HS-27A (cell line): ENCODE results near the gene THSD4.

Experiments used
- DNase-seq: peaks from one replicate; pipeline ENCODE4 v3.0.0-alpha.2; 2012; ENCODE audit warnings: low read depth, missing footprints

The THSD4 gene

DNA sequence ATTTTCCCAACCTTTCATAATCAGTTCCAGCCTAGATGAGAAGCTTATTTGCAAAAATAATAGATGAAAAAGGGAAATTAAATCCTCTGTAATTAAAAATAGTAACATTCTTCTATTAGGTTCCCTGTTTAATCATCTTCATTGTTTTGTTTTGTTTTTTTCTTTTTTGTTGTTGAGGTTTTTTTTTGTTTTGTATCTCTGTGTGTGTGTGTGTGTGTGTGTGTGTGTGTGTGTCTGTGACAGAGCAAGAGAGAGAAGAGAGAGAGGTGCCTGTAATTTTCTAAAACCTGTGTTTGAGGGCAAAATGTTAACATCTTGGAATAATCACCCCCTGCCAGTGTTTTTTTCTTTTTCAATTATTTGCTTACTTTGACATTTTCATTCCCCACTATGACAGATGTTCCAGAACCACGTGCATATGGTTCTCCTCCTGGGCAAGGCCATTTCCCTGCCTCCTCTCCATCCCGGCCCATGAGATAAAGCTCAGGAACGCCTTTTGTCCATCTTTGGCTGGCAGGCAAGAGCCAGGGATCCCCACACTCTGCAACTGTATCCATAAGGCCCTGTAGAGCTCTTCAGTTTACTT, 573.3 kb downstream of the THSD4 start:
- DNase-seq = no peak

DNA sequence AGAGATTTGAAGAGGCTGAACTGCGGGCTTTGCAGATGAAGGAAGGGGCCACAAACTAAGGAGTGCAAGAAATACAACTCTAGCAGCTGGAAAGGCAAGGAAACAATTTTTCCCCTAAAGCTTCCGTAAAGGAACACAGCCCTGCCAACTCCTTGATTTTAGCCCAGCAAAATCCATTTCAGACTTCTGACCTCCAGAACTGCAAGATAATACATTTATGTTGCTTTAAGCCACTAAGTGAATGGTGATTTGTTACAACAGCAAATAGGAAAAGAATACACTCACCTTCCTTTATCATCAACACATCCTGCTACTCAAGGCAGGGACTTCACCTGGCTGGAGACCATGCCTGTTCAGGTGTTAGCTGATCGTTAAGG, 575.8 kb downstream of the THSD4 start:
- DNase-seq = no peak

DNA sequence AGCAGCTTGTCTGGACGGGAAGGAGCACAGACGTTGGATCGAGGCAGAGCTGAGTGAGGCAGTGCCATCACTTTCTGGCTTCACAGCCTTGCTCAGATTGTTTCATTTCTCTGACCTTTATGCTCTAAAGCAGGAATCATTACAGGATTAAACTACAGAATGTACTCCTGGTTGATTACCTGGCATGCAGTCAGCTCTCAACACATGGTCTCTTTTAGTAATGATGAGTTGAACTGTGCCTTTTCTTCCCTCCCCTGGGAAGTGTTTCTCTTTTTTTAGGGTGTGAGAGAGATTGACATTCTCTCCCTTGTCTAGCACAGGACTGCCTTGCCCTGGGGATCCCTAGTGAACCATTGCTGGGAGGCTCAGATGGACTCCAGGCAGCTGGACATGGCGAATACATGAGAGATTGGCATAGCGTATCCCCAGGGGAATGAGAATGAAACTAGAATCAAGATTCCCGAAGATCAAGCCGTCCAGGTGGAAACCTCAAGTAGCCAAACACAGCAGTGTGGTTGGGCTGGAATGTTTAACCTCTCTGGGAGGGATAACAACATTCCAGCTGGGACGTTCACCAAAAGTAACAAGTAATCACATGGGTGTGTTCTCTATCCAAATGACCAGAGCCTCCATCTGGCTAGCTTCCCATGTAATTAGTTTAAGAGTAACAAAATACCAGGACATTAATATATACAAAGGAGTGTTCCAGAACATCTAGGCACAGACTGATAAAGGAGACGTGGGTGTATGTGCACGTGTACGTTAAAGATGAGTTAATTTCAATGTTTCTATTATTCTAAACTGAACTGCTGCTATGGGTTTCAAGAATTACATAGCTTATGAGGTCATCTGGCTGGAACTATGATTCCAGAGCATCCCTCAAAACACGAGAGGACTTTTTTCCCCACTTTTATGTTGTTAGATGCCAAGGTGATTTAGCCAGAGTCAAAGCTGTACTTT, 576.5 kb downstream of the THSD4 start:
- DNase-seq = peak; percentile 81

DNA sequence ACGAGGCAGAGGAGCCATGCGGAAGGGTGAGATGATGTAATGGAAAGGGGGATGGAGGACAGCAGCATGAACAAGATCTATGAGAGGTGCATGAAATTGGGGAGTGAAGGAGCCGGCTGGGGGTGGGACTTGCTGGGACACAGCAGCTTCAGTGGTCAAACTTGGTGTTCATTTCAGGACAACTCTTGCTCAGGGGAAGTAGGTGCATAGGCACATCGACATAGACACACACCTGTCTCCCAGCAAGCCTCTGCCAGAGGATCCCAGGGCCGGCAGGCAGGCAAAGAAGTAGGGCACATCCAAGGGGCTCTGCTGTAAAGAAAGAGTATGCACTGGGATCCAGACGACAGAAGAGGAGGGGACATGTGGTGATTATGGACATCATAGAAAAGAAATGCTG, 582.0 kb downstream of the THSD4 start:
- no peak for DNase-seq

DNA sequence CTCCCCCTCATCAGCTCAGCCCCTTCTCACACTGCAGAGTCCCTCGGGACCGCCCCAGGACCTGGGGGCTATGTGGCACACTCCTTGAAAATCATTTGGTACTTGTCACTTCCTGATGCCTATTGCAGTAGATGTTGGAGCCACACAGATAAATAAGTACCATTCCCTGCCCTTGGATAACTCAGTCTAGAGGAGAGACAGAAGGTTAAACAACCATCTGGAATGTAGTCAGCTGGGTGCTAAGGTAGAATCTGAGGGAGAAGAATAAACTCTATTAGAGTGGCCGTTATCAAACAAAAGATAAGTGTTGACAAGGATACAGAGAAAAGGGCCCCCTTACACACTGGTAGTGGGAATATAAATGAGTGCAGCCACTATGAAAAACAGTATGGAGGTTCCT, 582.8 kb downstream of the THSD4 start:
- no peak for DNase-seq

DNA sequence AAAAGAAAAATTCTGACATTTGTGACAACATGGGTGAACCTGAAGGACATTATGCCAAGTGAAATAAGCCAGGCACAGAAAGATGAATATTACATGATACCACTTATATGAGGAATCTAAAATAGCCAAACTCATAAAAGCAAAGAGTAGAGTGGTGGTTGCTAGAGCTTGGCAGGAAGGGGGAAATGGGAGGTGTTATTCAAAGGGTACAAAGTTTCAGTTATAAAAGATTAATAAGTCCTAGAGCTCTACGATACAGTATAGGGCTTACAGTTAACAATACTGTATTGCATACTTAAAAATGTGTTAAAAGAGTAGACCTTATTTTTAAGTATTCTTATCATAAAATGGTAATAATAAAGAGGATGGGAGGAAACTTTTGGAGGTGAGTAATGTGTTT, 583.5 kb downstream of the THSD4 start:
- no peak for DNase-seq

DNA sequence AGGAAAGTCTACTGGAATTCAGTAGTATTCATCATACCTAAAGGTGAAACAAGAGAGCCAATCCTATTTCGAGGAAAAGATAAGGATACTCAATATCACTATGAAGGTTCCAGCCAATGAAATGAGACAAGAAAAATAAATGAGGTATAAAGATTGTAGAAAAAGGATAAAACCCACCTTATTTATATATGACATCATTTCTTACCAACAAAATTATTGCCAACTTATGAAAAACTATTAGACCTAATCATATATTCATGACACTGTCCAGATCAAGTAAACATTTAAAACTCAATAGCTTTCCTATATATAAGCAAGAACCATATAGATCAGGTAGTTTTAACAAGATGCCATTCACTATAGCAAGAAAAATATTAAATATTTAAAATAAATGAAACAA, 584.7 kb downstream of the THSD4 start:
- no peak for DNase-seq

DNA sequence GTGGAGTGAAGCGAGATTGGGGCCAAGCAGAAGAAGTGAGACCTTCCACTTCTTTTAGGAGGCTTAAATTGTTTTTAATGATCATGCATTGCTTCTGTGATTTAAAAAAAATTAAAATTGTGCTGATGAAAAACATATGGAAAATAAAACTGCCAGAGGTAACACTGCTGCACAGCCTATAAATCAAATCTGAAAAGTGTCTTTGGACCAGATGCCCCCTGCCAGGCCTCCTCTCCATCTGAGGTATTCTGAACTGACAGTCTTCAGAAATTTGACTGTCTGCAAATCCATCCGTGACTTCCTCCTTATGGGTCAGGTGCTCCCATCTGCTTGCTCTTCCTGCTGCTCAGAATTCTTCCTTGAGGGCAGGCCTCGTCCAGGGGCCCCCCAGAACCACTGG, 586.5 kb downstream of the THSD4 start:
- no peak for DNase-seq

DNA sequence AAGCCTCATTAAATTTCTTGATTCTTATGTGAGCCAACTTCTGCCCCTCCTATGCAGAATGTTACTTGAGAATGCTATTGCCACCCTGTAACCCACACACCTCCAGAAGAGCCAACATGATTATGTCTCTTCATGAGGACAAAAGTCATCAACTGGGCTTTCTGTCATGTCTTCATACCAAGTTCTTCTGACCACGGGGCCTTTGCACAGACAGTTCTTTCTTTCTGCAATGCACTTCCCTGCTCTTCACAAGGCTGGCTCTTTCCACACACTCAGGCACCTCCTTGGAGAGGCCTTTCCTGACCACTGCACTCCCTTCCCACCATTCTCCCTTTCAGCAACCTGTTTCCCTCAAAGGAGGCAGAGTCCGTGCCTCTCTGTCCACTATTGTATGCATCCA, 587.2 kb downstream of the THSD4 start:
- DNase-seq = no peak

DNA sequence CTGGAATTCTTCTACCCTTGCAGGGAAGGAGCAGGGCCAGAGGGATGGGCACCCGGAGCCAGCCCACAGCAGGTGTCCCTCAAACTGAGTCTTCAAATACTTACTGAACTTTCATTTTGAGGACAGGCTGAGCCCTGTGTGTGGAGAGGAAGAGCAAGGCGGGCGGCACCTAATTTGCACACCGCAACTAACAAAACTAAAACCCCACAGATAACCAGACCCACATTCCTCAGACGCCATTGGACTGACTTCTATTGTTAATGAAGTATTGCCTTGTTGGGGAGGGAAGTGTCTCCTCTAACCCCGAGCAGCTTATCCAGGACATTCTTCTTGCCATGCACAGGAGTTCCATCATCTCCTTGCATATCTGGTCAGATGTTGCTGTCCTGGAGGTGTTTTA, 589.9 kb downstream of the THSD4 start:
- no peak for DNase-seq

DNA sequence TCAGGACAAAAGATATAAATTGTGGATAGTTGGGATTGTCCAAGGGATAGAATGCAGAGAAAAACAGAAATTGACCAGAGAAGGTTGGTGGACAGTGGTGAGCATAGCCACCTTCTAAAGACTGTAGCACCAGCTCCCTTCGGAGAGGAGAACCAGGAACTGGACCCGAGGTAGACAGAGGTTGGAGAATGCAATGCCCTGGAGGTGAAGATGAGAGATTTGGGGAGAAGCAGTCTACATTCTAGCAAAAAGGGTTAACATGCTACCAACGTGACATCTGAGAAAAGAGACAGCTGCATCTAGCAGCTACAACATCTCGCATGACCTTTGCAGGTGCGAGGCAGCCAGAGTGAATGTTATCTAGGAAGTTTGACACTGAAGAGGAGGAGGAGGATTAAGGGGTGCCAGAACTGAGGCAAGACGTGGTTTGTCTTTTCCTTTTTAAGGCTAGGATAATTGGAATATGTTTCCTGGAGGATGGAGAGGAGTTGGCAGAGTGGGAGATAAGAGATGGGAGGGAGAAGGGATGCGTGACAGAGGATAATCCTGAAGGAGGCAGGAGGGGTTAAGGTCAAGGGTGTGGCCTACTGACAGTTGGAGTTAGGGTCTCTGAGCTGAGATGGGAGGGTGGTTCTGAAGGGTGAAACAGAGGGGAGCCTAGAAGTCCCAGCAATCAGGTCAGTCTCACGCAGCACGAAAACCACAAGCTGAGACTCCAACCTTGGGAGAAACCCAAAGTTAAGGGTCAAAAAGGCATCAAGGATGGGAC, 591.4 kb downstream of the THSD4 start:
- no peak for DNase-seq

DNA sequence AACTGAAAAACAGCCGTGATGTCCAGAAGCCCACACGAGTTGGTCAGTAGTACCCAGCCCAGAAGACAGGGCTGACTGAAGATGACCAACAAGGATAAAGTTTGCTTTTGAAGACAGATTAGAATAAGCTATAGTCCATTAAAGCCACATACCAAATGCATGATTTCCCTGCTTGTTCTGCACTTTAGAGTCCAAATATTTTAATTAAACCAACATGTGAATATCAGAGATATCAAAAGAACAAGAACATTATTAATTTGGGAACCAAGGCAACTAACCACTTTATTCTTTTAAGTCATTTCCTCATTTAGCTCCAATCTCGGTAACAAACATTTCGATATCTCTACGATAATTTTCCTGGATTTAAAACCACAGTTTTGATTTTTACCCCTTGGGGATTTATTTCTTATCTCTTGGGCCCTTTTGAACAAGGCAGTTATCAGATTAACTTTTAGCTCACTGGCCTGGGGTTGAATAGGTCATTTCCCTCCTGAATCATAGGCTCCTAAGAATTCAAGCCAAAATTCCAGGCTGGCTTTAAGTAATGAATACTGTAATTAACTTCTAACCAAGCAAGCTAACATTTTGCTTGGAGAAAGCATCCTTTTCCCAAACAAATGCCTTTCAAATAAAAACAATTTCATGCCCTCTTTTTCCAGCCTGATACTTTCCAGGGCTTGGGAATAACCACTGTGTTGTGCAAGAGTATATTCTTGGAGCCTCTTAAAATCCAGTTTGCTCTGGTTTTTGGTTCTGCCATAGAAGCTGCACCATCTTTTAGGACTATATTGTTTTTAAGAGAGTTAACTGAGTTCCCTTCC, 592.2 kb downstream of the THSD4 start:
- DNase-seq = no peak

DNA sequence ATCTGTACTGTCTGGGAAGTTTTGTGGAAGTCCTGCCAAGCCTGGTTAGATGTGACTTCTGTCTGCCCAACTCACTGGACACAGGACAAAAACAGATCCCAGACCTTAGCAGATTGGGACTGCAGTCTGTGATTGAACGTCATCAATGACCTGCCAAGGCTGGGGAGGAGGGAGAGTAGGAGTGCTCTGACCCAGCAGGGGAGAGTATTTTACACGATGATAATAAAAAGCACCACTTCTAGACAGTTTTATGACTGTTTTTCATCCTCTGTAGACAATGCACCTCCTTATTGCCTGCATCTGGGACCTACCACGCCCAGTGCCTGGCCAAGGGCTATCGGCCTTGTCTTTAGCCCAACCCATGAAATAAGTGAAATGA, 592.8 kb downstream of the THSD4 start:
- DNase-seq = no peak

DNA sequence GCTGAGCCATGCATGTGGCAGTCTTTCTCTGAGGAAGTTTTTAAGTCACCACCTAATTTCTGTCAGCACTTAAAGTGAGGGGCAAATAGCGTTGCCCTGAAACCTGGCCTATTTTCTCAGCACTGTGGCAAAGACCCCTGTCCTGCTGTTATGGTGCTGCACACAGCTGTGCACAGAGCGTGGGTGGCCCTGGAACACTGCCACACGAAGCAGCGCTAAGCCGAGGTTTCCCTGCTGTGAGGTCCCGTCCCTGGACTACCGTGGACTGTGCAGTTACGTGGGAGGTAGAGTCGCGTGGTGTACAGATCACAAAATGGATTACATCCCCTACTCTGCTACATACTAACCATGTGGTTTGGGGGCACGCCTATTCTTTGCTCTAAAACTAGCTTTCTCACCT, 593.5 kb downstream of the THSD4 start:
- DNase-seq = no peak

DNA sequence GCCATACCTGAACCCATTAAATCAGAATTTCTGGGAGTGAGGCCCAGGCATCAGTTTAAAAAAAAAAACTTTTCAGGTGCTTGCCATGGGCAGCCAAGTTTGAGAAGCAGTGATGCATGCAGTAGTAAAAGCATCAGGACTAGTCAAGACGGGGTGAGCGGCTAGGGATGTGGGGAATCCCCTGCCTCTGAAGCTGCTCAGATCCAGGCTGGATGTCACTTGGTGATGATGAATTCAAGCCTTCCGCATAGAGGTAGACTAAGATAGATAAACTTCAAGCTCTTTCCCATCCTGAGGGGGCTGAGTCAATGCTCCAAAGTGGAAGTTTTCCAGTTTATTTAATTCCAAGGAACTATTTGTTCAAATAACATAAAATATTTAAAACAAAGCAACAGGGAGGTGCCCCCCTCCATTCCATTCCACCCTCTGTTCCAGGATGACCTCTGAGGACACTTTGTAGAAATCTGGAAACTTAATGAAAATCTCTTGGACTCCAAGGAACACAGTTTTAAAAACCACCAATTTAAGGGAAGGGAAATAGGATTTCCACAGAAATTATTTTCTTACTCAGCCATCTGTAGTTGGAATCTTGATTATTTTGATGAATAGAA, 594.6 kb downstream of the THSD4 start:
- DNase-seq = no peak

DNA sequence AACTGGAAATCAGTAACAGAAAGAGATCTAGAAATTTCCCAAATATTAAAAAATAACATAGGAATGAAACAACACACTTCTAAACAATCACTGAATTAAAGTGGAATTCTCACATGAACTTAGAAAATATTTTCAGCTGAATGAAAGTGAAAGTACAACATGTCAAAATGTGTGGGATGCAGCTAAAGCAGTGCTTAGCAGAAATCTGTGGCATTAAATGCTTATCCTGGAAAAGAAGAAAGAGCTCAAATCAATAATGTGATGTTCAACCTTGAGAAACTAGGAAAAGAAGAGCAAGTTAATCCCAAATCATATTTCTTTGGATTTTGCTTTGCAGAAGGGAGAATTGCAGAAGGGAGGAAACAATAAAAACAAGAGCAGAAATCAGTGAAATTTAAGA, 596.9 kb downstream of the THSD4 start:
- DNase-seq = no peak

DNA sequence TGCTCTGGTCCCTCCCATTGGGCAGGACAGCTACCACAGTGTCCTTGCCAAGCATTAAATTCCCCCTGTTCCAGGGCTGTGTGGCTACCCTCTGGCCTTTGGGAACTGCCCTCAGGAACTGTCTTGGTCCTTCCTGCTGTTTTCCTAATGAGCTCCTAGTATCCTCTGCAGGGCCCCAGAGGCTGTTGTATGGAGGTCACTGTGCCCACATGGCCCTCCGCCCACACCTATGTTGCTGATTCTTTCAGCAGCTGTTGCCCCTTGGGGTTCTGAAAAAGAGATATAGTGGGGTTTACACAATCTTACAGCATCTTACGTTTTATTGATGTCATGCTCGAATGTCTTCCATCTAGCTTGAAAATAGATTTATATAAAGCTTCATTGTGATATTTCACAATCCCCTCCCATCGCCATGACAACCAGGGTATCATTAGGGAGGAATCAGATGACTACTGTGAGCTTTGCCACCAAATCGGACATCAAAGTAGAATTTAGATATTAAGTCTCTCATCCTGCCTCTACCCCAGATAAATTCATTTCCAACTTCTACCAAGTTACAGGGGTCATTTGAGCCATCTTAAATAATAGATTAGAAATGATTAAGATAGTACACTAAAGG, 598.0 kb downstream of the THSD4 start:
- no peak for DNase-seq

DNA sequence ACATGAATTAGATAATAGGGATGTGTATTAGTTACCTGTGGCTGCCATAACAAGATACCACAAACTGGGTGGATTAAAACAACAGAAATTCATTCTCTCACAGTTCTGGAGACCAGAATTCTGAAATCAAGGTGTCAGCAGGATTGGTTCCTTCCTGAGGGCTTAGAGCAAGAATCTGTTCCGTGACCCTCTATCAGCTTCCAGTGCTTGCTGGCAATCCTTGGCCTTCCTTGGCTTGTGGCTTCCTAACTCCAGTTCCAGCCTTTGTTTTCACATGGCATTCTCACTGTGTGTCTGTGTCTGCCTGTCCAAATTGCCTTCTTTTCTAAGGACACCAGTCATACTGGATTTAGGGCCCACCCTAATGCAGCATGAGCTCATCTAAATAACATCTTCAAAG, 600.6 kb downstream of the THSD4 start:
- no peak for DNase-seq

DNA sequence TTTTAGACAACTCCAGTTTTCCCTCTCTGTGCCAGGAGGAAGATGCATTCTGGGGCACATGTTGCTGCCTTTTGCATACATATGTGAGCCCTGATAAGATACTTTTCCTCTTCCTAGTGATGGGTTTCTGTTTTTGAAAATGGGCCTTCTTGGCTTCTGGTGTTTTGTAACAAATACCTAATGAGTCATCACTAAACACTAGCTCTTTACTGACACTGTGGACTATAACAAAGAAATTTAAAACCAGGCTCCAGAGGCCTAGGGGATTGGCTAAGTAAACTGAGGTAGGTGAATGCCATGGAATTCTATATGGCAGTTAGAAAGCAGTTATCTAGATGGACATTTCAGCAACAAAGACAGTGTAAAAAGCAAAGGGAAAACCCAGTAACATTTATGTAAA, 601.7 kb downstream of the THSD4 start:
- no peak for DNase-seq

DNA sequence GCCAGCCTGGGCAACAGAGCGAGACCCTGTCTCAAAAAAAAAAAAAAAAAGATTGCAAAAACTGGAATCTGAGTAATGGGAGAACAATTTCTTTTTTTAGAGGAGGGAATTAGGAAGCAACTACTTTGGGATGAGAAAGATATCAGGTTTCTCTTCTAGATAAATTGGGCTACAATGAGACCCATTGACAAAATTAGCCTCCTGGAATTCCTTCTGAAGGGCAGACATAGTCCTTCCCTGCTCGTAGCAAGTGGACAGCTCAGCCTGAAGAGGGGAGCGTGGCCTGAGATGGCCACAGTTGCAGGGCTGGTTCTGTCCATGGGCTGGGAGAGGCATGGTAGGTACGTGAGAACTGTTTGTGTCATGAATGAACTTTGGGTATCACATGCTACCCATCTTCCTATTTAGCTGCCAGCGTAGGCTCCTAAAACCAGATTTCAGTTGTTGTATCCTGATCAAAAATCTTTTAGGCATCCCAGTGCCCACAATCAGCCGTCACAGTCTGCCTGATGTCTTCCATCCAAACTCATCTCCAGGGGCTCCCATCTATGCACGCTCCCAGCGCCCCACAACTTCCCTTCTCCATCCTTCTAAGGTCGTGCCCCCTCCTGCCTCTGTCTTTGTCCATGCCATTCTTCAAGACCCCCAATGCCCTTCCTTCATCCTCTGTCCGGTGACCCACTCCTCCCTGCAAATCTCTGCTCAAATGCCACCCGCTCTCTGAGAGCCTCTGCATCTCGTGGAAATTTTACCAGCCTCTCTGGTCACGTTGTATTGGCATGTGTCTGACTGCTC, 603.0 kb downstream of the THSD4 start:
- DNase-seq = no peak
